Kidney (tissue), 14 donors: Measurements from ENCODE around the gene RBFA. TPM values are rescaled to one million over a fixed set of nuclear protein-coding genes. Genes with fewer than 3 reads are reported as not detected.

Experiments
- DNase-seq, 5 donors: peaks; one replicate each; pipeline ENCODE4 v3.0.0-alpha.2; 2013 to 2020
- FAIRE-seq: peaks from 2 replicates; lab custom pipeline; 2012; peaks lifted over from hg19 to GRCh38; lab: Jason Lieb, UNC
- H3K27ac ChIP-seq, 2 donors: one replicate each; pipeline ENCODE4 v1.7.0; 2013; ENCODE audit warnings: low read depth in 2 of 2, low read length in 2 of 2, inconsistent platforms in 1 of 2
- H3K27me3 ChIP-seq: one replicate; pipeline ENCODE4 v1.7.1; 2013; ENCODE audit warnings: low read length, inconsistent platforms; ENCODE audit not compliant: control insufficient read depth, insufficient read depth
- H3K36me3 ChIP-seq, 3 donors: one replicate each; pipeline versions ENCODE4 v1.7.0 to v1.7.1; 2013; ENCODE audit warnings: low read length in 3 of 3, control low read depth in 1 of 3, inconsistent platforms in 1 of 3; ENCODE audit not compliant: insufficient read depth in 3 of 3, control insufficient read depth in 2 of 3
- H3K4me1 ChIP-seq, 3 donors: one replicate each; pipeline versions ENCODE4 v1.7.0 to v1.7.1; 2013; ENCODE audit warnings: low read length in 3 of 3, inconsistent platforms in 1 of 3, low read depth in 1 of 3; ENCODE audit not compliant: control insufficient read depth in 2 of 3, insufficient read depth in 2 of 3
- H3K4me3 ChIP-seq, 3 donors: one replicate each; pipeline versions ENCODE4 v1.7.0 to v1.8.1; 2013; ENCODE audit warnings: low read length in 3 of 3, control low read depth in 1 of 3, inconsistent platforms in 1 of 3
- H3K9ac ChIP-seq, 3 donors: one replicate each; pipeline versions ENCODE4 v1.7.0 to v1.7.1; 2013; ENCODE audit warnings: low read length in 3 of 3, control low read depth in 1 of 3, inconsistent platforms in 1 of 3
- H3K9me3 ChIP-seq, 3 donors: one replicate each; pipeline versions ENCODE4 v1.7.0 to v1.7.1; 2013; ENCODE audit warnings: low read length in 3 of 3, control low read depth in 1 of 3, inconsistent platforms in 1 of 3; ENCODE audit not compliant: control insufficient read depth in 2 of 3, insufficient read depth in 1 of 3
- intact Hi-C: fragments of 100-400 bp; cut with DNase I; formaldehyde crosslinking; loops from one replicate; pipeline ENCODE4 v1.11.1; 2022
- polyA plus RNA-seq: library from polyadenylated mRNA; stranded (reverse); fragments of 350-450 nt; fragmentation: Illumina TruSeq; extraction: RNeasy Lipid Tissue Mini Kit (QIAGEN cat#74804); gene quantifications from one replicate; pipeline ENCODE4 v1.2.3, GENCODE V29; 2014; ENCODE audit warnings: low read depth, low replicate concordance; ENCODE audit not compliant: insufficient read depth
- total RNA-seq: library from RNA; stranded (reverse); fragmentation: NEBNext Ultra II Directional; extraction: Animal tissue kit (Norgen Biotek cat#: 25700); gene quantifications from one replicate; pipeline ENCODE4 v1.2.1, GENCODE V29; 2021
- TF ChIP-seq, protein P1 (sequence below): IDR thresholded peaks from 3 replicates; pipeline ENCODE4 v1.5.1; 2012; ENCODE audit warnings: mild to moderate bottlenecking, moderate library complexity, borderline replicate concordance; ENCODE audit not compliant: insufficient read depth; ENCODE audit errors: extremely low read depth
- donor health status: control.
- donor health status: control.
- donor health status: control.
- donor health status: control.
- donor health status: control.
- donor health status: DM: yes; HTN: yes; CAD: no.
- donor health status: Normal renal cell carcinoma (clear cell type).

The RBFA gene
- total and polyA plus RNA-seq, 2 donors from 2014 or later: 17.7 to 21.4 TPM

DNA sequence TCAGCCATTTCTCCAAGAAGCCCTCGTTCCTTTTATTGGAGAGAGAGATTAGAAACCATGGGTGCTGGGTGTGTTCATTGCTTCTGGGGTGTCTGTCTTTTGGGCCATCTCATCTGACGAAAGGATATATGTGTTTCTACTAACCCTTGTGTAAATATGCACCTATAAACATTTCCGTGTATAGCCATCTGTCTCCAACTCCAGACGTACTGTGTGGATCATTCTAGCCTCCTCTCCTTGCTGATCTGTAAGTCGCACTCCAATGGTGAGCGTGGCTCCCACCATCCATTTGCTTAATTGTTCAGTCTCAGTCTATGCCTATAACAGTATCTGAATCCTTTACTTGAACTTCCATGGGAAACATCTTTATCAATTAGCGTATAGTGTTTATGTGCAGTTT is 1.8 kb downstream of the RBFA start:
- no peaks in the 10 kb centered on the region for H3K27me3 ChIP-seq
- H3K9me3 ChIP-seq: no peaks in the 10 kb centered on the region
- H3K4me1 ChIP-seq: peaks cover 0 to 12% (median 0%) of the 10 kb centered on the region in 3 donors
- no peak for FAIRE-seq
- H3K4me3 ChIP-seq: no peak overlapping the region
- no peak overlapping the region for H3K27ac ChIP-seq
- no peak for DNase-seq
- TF ChIP-seq, protein P1, sequence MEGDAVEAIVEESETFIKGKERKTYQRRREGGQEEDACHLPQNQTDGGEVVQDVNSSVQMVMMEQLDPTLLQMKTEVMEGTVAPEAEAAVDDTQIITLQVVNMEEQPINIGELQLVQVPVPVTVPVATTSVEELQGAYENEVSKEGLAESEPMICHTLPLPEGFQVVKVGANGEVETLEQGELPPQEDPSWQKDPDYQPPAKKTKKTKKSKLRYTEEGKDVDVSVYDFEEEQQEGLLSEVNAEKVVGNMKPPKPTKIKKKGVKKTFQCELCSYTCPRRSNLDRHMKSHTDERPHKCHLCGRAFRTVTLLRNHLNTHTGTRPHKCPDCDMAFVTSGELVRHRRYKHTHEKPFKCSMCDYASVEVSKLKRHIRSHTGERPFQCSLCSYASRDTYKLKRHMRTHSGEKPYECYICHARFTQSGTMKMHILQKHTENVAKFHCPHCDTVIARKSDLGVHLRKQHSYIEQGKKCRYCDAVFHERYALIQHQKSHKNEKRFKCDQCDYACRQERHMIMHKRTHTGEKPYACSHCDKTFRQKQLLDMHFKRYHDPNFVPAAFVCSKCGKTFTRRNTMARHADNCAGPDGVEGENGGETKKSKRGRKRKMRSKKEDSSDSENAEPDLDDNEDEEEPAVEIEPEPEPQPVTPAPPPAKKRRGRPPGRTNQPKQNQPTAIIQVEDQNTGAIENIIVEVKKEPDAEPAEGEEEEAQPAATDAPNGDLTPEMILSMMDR: no peak
- H3K36me3 ChIP-seq: peaks cover 0 to 10% (median 0%) of the 10 kb centered on the region in 3 donors
- intact Hi-C loops: no loop called here
- no peak overlapping the region for H3K9ac ChIP-seq

DNA sequence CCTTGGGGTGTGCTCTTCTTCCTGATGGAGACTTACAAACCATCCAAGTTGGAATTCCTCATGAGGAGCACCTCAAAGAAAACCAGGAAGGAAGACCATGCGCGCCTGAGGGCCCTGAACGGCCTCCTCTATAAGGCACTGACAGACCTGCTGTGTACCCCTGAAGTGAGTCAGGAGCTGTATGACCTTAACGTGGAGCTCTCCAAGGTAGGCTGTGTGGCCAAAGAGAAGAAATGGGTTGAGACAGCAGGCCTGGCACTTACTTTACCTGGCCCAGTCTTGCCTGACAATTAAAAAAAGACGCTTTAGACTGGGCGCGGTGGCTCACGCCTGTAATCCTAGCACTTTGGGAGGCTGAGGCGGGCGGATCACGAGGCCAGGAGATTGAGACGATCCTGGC is 3.1 kb downstream of the RBFA start:
- Histone ChIP-seq H3K36me3 (peaks cover 0 to 10% (median 0%) of the 10 kb centered on the region in 3 donors), H3K4me1 (peaks cover 0 to 12% (median 0%) of the 10 kb centered on the region in 3 donors), H3K27me3 (no peaks in the 10 kb centered on the region), H3K4me3 (no peak overlapping the region), H3K27ac (no peak overlapping the region), H3K9ac (no peak overlapping the region), H3K9me3 (no peaks in the 10 kb centered on the region)
- FAIRE-seq: no peak
- TF ChIP-seq, protein P1: no peak
- DNase-seq: no peak
- intact Hi-C loops: no loop called here

DNA sequence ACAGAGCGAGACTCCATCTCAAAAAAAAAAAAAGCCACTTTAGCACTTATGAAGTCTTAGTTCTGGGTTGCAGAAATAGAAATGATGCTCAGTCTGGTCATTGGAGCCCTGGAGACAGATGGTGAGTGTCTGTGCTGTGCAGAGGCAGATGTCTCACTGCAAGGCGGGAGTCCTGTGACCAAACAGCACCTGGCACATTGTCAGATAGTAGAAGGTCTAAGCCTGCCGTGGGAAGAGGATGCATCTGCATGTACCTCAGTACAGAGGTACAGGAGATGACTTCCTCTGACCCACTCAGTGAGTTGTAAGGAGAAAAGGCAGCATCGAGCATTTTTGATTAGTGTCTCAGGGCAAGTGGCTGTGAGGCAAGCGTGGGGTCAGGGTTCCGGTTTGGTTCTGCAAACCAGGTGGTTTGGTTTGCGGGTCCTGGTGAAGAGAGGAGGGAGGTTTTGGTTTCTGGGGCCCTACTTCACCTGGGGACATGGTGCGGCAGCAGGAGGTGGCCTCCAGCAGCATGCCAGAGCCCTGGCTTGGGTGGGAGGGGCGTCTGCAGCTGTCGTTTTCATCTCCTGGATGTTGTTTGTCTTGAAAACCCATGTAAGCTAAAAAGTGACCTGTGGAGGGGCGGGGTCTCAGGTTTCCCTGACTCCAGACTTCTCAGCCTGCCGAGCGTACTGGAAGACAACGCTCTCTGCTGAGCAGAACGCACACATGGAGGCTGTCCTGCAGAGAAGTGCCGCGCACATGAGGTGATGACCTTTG is 3.8 kb downstream of the RBFA start:
- Histone ChIP-seq H3K9me3 (no peaks in the 10 kb centered on the region), H3K9ac (no peak overlapping the region), H3K4me3 (no peak overlapping the region), H3K36me3 (peaks cover 0 to 10% (median 0%) of the 10 kb centered on the region in 3 donors), H3K27ac (no peak overlapping the region), H3K4me1 (peaks cover 0 to 11% (median 0%) of the 10 kb centered on the region in 3 donors), H3K27me3 (no peaks in the 10 kb centered on the region)
- peak in 4 of 5 donors; percentile 43 to 72 (median 57) for DNase-seq
- intact Hi-C loops: no loop called here
- FAIRE-seq: no peak
- TF ChIP-seq, protein P1: no peak
